ENCODE measurements around the gene MYO18B.

MYO18B gene

GRCh38 chr22:25997886-25998775 lies 256.1 kb downstream of the MYO18B start:
- no peak for DNase-seq (ENCODE audit: low spot score)

GRCh38 chr22:26002456-26002855 lies 260.5 kb downstream of the MYO18B start:
- no peak for DNase-seq (ENCODE audit: low spot score)

GRCh38 chr22:26004477-26004876 lies 262.5 kb downstream of the MYO18B start:
- DNase-seq (ENCODE audit: low spot score) = no peak

- DNase-seq (ENCODE audit: low spot score) = no peak
Observed at GRCh38 chr22:26008587-26008986, 266.6 kb downstream of the MYO18B start.

- DNase-seq (ENCODE audit: low spot score) = no peak
Observed at GRCh38 chr22:26016916-26017315, 274.9 kb downstream of the MYO18B start.

- DNase-seq (ENCODE audit: low spot score) = no peak
Observed at GRCh38 chr22:26017932-26018331, 275.9 kb downstream of the MYO18B start.

- no peak for DNase-seq (ENCODE audit: low spot score)
Observed at GRCh38 chr22:26019596-26019995, 277.6 kb downstream of the MYO18B start.

GRCh38 chr22:26021516-26021915 lies 279.5 kb downstream of the MYO18B start:
- DNase-seq (ENCODE audit: low spot score) = no peak

- DNase-seq (ENCODE audit: low spot score) = no peak
Observed at GRCh38 chr22:26023104-26023775, 281.3 kb downstream of the MYO18B start.

- no peak for DNase-seq (ENCODE audit: low spot score)
Observed at GRCh38 chr22:26025626-26026025, 283.6 kb downstream of the MYO18B start.

- DNase-seq (ENCODE audit: low spot score) = no peak
Observed at GRCh38 chr22:26027341-26027740, 285.4 kb downstream of the MYO18B start.

GRCh38 chr22:26031641-26032040 lies 289.7 kb downstream of the MYO18B start:
- no peak for DNase-seq (ENCODE audit: low spot score)

GRCh38 chr22:26033071-26033470 lies 291.1 kb downstream of the MYO18B start:
- DNase-seq (ENCODE audit: low spot score) = no peak

GRCh38 chr22:26033586-26033985 lies 291.6 kb downstream of the MYO18B start:
- no peak for DNase-seq (ENCODE audit: low spot score)

GRCh38 chr22:26035523-26035922 lies 293.5 kb downstream of the MYO18B start:
- DNase-seq (ENCODE audit: low spot score) = no peak

GRCh38 chr22:26038365-26038764 lies 296.4 kb downstream of the MYO18B start:
- no peak for DNase-seq (ENCODE audit: low spot score)

GRCh38 chr22:26041931-26042330 lies 299.9 kb downstream of the MYO18B start:
- DNase-seq (ENCODE audit: low spot score) = no peak

GRCh38 chr22:26043031-26043430 lies 301.0 kb downstream of the MYO18B start:
- no peak for DNase-seq (ENCODE audit: low spot score)

- no peak for DNase-seq (ENCODE audit: low spot score)
Observed at GRCh38 chr22:26045051-26045450, 303.1 kb downstream of the MYO18B start.

GRCh38 chr22:26045860-26046259 lies 303.9 kb downstream of the MYO18B start:
- no peak for DNase-seq (ENCODE audit: low spot score)

- DNase-seq (ENCODE audit: low spot score) = no peak
Observed at GRCh38 chr22:26047516-26047915, 305.5 kb downstream of the MYO18B start.

GRCh38 chr22:26047920-26048319 lies 305.9 kb downstream of the MYO18B start:
- no peak for DNase-seq (ENCODE audit: low spot score)

- DNase-seq (ENCODE audit: low spot score) = no peak
Observed at GRCh38 chr22:26050079-26050478, 308.1 kb downstream of the MYO18B start.
